Stimulated activated CD8-positive, alpha-beta memory T cell treated with anti-CD3 and anti-CD28 coated beads, Interleukin-2, amount 100 ng/mL, for 48 hours (primary cell): Measurements from ENCODE around the gene RPL37.
"Not testable (repeated sequence)": the region's sequence is repeated elsewhere in the genome, so short reads cannot be mapped to it uniquely, and the experiment has no call there.

ENCODE experiments used
- DNase-seq, 2 donors: peaks; one replicate each; pipeline ENCODE4 v3.0.0-alpha.2; 2020; ENCODE audit warnings: low read depth in 2 of 2

Gene RPL37

DNA sequence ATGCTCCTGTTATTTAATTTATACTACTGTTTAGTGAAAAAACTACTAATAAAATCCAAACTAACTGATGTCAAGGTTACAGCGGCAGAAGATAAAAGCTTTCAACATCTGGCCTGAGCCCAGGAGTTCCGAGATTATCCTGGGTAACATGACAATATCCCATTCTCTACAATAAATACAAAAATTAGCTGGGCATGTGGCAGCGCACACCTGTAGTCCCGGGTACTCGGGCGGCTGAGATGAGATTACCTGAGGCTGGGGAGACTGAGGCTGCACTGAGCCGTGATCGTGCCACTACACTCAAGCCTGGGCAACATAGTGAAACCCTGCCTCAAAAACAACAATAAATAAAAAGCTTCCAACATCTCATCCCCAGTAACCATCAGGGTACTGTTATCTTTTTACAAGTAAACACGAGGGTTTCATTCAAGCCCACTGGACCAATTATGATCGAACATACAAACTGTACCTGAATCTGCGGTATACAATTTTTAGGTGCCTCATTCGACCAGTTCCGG is 1.3 kb downstream of the RPL37 start:
- no peak for DNase-seq

DNA sequence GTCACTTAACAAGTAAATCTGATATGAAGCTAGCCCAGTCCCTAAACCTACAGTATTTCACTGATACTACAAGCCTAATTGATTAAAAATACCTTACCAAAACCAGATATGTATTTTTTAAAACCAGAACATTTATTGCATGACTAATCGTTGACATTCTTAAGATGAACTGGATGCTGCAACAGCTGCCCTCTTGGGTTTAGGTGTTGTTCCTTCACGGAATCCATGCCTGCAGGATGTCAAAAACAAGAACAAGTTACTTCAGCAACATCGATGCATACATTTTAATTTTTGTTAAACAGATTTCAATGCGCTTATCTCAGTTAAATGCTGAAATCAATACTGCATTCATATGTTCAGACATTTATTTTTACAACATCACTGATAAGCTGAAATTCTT is 2.7 kb downstream of the RPL37 start:
- DNase-seq = no peak

DNA sequence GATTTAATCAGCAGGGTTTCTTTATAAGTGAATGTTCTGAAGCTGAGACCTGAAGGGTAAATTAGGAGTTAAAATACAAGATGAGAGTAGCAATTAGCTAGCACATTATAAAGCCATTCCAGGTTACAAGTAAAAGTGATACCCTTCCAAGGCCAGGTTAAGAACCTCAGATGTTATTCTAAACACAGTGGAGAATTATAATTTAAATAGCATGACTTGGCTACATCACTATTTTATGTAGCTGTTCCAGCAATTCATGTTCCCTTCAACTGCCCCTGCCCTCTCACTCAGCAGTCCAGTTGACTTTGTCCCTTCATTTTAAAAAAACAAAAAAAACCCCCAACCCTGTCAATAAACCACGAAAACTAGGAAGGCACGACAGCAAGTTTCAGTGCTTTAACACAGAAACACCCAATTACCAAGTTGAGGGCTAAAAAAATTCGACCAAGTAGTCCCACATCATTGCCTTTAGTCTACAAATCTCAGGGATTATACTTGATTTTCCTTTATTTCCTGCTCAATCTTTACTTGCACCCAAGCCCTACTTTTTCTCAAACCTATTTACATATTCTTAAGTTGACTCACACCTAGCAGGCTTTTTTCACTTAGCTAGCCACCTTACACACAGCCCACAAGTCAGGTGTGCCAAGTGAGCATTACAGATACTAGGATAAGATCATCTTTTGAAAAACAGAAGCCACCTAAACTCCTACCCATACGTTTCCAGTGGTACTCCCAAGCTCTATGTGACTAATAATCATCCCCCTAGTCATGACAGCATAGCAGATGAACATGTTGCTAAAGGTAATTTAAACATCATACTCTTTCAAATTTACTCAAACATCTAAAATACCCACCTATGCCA is 3.4 kb downstream of the RPL37 start:
- DNase-seq = no peak

DNA sequence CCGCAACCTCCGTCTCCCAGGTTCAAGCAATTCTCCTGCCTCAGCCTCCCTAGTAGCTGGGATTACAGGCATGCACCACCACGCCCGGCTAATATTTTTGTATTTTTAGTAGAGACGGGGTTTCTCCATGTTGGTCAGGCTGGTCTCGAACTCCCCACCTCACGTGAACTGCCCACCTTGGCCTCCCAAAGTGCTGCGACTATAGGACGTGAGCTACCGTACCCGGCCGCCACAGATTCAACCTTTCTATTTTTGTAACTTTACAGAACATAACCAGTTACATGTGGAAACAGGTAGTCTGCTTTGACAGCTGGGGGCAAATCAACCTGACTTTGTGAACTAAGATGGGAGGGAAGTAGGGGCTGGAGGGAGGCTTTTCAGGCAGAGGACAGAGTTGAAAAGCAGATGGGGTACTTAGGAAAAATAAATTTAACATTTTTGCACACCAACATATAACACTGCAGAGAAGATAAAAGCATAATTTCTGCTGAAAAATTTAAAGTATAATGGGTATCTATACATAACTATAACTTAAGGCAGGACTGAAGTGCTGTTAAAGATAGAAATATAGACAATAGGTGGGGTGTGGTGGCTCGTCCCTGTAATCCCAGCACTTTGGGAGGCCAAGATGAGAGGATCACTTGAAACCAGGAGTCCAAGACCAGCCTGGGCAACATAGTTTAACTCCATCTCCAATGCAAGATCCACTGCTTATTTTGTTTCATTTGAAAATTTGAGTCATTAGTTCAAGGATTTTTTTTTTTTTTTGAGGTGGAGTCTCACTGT is 5.1 kb downstream of the RPL37 start:
- DNase-seq = no peak

DNA sequence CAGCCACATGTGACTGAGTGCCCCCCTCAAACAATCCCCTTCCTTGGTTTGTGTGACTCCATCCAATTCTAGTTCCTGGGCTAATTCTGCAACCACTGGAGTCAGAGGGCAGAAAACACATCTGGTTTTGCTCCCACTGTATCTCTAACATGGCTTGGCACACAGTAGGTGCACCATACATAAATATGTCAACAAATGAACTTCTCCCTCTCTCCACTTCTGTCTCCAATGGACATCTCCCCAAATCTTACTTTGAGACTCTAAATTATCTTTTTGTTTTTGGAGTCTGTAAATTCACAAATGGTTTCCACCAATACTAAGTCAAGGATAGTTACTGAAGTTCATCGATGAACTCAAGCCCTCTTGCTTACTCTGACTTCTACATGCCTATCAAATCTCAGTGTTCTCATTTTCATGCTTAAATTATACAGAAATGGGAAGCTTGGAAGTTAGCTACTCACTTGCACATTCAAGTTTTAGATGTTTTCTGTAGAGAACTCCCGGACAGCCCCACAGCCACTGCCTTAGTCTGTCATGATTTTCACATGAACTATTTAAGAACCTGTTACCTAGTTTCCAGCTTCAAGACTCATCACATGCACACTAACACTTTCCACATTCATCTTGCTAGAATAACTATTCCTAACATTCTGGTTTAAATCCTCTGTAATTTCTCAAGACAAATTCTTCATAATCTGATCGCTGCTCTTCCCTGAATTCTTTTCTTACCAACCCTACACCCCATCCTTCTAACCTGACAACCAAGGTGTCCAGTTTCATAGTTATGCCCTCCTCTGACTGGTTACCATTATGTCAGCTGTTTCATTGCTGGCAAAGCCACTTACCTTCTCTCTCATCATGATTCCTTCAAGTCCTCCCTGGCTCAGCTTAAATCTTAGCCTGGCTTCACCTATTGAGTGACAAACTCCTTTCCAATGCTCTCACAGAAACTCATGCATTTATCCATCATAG is 6.0 kb downstream of the RPL37 start:
- no peak for DNase-seq

DNA sequence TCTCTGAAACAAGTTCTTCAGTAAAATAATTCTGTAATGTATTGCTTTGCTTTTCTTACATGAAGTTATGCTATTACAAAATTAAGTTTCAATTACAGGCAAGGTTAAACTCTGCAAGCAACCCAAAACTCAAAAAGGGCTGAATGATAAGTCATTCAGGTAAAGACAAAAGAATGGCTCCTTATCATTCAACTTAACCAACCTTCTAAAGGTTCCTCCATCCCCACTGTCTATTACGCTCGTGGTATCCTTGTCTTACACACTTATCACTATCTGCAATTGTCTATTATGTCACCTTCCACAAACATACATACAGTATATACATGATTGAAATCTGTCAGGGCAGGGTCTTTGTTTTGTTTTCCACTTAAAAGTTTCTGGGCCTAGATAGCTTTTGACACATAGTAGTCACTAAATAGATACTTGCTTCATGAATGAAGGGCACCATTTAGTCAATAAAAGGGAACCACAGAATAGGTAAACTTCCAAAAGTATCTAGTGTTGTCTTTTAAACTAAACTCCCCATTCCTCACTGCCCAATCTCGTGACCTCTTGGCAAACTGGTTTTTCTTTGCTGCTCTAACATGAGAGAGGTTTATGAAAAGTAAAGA is 6.9 kb downstream of the RPL37 start:
- DNase-seq = no peak

DNA sequence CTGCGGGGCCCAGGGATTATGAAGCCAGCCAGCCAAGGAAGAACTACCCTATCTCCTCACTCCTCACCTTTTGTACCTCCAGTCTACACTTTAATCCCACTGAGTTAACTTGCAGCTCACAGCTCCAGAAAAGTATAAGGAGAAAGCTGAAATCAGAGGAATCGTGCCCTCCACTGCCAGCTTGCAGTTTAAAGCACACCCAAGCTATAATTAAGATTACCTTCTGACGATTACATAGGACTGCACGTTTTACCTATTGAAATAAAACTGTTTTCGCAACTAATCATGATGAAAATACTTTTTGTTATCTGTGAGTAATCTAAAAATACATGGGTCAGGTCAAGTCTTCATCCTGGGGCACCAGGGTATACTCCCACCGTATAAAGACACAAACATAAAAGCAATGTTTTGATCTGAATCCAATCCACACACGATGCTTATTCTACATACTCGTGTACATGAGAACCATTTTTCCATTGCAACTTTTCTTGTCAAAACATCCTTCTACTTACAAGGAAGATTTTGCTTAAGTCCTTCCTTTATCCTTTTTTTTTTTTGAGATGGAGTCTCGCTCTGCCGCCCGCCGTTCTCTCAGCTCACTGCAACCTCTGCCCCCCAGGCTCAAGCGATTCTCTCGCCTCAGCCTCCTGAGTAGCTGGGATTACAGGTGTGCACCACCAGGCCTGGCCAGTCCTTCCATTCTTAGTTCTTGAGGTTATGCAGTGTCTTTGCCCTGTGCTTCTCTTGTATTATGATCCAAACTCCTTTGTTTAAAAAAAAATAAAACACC is 7.6 kb downstream of the RPL37 start:
- no peak for DNase-seq

DNA sequence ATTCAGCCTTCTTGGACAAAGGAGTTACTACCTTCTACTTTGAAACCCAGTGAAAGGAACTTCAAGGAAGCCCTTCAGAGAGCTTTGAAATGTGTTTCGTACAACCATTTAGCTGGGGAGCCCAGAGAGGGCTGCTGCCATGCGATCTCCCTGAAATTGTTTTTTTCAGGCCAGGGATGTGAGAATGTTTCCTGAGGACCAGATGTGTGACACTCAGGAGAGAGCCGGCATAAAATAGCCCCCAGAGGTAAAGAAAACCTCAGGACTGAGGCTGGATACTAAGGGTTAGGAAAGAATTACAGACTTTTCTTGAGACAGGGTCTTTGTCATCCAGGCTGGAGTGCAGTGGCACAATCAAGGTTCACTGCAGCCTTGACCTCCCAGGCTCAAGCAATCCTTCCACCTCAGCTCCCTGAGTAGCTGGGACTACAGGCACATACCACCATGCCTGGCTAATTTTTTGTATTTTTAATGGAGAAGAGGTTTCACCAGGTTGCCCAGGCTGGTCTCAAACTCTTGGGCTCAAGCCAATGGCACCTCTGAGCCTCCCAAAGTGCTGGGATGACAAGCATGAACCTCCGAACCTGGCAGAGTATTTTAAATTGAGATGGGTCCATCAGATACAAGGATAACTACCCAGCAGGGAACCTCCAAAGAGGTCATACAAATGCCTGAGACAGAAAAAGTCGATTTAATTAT is 8.4 kb downstream of the RPL37 start:
- DNase-seq = no peak

DNA sequence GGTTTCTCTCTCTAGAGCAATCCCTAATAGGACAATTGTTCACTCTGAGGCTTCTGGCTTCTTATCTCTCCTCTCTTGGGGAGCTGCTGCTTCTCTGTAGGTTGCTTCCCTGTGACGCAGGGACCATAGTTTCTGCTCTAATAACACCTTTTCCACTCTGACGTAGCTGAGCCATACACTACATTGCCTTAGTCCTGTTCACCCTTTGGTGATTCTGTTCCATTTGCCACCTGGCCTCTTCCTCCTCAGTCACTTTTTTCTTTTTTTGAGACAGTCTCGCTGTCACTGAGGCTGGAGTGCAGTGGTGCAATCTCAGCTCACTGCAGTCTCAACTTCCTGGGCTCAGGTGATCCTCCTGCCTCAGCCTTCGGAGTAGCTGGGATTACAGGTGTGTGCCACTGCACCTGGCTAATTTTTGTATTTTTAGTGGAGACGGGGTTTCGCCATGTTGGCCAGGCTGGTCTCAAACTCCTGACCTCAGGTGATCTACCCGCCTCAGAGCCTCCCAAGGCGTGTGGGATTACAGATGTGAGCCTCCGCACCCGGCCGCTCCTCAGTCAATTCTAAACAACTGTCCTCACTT is 9.5 kb downstream of the RPL37 start:
- not testable (repeated sequence) for DNase-seq

DNA sequence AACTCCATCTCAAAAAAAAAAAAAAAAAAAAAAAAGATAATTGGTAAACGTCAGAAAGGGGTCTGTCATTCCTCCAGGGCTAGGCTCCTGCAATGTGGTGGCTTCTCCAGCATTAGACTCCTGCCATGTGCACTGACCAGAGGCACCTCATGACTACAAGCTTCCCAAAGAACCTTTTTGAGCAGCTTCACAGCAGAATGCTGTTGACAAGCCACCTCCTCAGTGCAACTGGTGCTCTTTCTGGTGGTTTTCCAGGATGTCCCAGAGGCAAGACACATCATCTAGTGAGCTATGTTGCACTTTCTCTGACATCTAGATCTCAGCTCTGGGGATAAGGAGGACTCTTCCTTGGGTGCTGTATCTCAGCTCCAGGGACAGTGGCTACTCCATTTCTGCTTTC is 11.6 kb downstream of the RPL37 start:
- no peak for DNase-seq

DNA sequence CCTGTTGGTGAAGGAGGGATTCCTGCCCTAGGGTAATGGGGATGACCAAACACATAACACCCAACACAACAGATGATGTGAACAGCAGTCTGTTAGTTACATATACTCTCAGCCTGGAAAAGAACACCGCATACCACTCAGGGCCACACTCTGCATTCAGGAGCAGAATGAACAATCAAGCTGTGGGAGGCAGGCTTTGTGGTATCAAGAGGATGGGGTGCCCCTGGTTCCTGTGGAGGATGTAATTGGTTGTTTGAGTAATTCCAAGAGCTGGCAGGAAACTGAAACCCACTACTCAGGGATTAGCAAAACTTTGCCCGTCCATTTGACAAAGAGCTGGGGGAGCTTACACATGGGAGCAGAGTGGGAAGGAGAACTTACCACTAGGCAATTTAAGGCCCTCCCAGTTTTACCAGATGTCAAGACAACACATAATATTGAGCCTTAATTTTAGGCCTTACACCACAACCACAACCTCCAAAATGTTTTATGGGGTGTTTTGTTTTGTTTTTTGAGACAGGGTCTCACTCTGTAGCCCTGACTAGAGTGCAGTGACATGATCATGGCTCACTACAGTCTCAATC is 21.2 kb downstream of the RPL37 start:
- peak in 1 of 2 donors; percentile 28 for DNase-seq

DNA sequence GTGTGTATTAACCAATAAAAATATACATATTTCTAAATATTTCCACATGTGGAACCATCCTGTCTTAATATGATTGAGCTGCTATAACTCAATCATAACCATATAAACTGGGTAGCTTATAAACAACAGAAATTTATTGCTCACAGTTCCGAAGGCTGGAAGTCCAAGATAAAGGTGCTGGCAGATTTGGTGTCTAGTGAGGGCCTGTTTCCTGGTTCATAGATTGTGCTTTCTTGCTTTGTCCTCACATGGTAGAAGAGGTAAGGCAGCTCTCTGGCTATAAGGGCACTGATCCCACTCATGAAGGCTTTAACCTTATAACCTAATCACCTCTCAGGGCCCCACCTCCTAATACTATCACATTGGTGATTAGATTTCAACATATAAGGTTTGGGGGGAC is 22.9 kb downstream of the RPL37 start:
- DNase-seq = no peak

DNA sequence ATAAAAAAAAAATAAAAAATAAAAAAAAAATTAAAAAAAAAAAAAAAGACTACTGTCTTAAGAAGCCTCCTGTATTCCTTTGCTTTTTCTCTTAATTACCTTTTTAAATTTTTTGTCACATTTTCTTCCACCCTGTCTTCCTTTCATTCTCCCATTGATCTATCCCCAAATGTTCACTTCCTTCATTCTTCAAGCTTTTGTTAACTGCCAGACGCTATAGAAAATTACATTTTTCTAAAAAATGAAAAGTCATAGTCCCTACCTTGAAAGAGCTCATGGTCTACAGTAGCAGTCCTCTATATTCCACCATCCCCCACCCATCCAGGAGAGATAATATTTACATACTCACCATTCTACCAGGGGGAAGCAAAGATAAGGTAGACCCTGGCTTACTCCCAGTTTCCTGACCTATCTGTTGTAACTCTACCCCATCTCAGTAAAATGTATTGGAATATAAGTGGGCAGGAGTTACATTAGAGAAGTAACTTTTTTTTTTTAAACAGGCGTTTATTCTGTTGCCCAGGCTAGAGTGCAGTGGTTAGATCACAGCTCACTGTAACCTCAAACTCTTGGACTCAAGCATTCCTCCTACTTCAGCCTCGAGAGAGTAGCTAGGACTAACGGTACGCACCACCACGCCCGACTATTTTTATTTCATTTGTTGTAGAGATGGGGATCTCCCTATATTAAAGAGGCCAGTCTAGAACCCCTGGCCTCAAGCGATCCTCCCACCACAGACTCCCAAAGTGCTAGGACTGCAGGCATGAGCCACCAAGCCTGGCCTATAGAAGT is 33.1 kb downstream of the RPL37 start:
- DNase-seq = no peak

DNA sequence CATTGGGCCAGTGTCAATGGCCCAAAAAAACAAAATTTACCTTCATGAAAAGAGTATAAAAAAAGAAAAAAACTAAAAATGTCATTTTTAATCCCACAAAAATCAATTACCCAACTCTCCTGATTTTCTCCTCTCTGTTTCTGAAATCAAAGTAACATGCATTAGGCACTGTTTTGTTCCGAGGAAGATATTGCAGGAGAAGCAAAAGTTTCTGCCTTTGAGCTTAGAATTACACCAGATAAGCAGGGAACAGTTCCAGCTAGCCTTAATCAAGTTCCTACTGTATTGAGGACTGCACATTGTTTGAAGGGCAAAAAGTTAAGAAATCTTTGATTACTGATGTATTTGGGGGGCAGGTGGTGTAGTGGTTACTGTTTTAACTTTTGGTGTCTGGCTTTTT is 35.8 kb downstream of the RPL37 start:
- no peak for DNase-seq

DNA sequence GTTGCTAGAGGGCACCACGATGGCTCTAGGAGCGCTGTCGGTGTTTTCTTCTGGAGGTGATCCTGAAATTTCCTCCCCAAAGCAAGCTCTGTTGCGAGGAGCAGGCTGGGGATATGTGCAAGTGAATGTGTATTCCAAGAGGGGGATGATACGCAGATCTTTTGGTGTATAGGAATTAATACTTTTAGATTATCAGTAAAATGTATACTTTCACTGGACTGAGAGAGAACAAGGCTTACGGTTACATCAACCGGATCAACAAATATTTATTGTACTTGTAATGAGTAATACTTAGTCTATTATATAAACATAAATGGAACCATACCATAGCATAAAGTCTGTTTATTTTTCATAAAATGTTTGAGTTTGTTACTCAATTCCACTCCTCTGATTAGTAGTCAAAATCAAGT is 36.2 kb downstream of the RPL37 start:
- no peak for DNase-seq

DNA sequence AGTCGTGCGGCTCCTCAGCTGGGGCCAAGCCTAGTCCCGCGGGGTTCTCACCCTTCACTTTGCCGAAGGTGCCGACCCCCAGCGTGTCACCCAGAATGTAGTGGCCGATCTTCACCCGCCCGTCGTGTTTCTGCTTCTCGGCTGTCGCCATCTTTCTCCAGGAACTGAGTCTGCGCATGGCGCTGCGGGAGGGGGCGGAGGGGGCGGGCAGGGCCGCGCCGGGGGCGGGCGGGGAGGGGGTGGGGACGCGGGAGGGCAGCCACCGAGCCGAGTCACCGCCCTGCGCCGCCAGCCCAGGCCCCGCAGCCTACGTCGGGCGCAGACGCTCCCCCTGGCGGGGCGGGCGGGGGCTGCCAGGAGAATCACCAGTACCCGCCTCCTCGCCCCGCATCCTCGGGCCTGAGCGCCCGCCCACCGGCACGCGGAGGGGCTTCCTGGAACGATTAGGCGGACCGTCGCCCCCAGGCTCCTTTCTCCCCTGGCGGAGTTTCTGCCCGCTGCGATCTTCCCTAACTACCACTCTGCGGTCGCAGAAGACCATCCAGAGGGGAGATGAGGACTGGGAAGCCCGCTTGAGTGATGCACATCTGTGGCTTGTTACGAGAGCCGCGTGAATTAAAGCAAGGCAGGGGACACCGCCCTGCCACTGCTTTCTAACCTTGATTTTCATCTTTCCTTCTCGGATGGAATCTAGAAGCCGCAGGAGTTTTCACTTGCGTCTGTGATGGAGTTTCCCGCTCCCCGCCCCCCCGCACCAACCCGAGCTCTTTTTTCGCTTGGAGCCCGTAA is 36.8 kb downstream of the RPL37 start, which contains the start of gene PRKAA1:
Gene PRKAA1 (minus strand): TSS at position 363 of the 789 bp plus-strand sequence. CDS start 185 bp downstream, at position 178.
- DNase-seq = peak; percentile 77 to 84
